ENCODE measurements around the gene URM1. TPM values are rescaled to one million over a fixed set of nuclear protein-coding genes. Genes with fewer than 3 reads are reported as not detected.

Gene URM1
- total RNA-seq, 6 experiments from 2014 or later = 63.8 to 75.5 (median 70.2) TPM

DNA sequence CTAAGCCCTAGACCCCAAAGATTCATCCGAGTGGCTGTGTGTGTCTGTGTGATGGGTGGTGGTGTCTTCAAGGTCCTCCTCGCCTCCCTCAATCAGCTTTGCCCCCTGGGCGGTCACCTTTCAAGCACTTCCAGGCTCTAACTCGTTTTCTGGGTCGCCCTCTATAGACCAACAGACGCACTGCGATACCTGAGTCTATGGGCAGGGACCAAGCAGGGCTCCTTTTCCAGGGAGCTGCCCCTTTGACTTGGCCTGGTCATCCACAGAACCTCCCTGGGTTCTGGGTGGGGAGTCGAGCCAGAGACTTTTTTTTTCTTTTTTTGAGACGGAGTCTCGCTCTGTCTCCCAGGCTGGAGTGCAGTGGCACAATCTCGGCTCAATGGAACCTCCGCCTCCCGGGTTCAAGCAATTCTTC lies 29.7 kb upstream of the URM1 start:
- Mint-ChIP-seq H3K27me3 (ENCODE audit: insufficient read depth) (no peaks in the 10 kb centered on the region; the same call in 1 of the 2 replicates), H3K4me3 (peak overlapping the region; percentile 89), H3K9me3 (no peaks in the 10 kb centered on the region), H3K27ac (peak overlapping the region; percentile 67), H3K4me1 (ENCODE audit: low read depth) (peaks cover 7% of the 10 kb centered on the region), H3K36me3 (ENCODE audit: low read depth) (no peaks in the 10 kb centered on the region)
- TF ChIP-seq, protein P1, sequence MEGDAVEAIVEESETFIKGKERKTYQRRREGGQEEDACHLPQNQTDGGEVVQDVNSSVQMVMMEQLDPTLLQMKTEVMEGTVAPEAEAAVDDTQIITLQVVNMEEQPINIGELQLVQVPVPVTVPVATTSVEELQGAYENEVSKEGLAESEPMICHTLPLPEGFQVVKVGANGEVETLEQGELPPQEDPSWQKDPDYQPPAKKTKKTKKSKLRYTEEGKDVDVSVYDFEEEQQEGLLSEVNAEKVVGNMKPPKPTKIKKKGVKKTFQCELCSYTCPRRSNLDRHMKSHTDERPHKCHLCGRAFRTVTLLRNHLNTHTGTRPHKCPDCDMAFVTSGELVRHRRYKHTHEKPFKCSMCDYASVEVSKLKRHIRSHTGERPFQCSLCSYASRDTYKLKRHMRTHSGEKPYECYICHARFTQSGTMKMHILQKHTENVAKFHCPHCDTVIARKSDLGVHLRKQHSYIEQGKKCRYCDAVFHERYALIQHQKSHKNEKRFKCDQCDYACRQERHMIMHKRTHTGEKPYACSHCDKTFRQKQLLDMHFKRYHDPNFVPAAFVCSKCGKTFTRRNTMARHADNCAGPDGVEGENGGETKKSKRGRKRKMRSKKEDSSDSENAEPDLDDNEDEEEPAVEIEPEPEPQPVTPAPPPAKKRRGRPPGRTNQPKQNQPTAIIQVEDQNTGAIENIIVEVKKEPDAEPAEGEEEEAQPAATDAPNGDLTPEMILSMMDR (IDR thresholded peaks at IDR 0.05) = peak; percentile 77
- DNase-seq = peak; percentile 60

DNA sequence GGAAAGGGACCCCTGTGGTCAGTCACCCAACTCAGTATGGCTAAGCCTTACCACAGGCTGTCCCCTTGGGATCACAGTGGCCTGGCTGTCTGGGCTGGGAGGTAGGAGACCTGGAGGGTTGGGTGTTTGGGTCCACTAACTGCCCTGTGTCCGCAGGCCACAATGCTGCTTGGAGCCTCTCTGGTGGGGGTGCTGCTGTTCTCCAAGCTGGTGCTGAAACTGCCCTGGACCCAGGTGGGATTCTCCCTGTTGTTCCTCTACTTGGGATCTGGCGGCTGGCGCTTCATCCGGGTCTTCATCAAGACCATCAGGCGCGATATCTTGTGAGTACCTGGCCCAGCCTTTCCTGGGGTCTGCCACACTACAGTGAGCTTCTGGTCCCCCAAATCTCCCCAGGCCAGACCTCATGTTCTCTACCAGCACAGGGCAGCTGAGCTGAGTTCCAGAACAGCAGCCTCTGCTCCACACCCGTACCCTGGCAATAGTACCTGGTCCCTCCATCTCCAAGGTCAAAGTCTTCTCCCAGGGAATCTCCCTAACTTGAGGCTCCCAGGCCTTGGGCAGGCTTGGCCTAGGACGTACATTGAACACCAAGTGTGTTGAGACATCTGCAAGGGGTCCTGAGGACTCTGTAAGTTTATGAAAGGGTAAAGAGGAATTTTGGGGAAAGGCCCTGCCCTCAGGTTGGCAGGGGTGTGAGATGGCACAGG lies 28.0 kb upstream of the URM1 start:
- no peak overlapping the region for H3K4me3 Mint-ChIP-seq
- H3K36me3 Mint-ChIP-seq (ENCODE audit: low read depth) = no peaks in the 10 kb centered on the region
- peaks cover 7% of the 10 kb centered on the region for H3K4me1 Mint-ChIP-seq (ENCODE audit: low read depth)
- H3K27ac Mint-ChIP-seq = no peak overlapping the region
- no peak for DNase-seq
- TF ChIP-seq, protein P1 (IDR thresholded peaks at IDR 0.05) = no peak
- no peaks in the 10 kb centered on the region; the same call in 1 of the 2 replicates for H3K27me3 Mint-ChIP-seq (ENCODE audit: insufficient read depth)
- no peaks in the 10 kb centered on the region for H3K9me3 Mint-ChIP-seq

DNA sequence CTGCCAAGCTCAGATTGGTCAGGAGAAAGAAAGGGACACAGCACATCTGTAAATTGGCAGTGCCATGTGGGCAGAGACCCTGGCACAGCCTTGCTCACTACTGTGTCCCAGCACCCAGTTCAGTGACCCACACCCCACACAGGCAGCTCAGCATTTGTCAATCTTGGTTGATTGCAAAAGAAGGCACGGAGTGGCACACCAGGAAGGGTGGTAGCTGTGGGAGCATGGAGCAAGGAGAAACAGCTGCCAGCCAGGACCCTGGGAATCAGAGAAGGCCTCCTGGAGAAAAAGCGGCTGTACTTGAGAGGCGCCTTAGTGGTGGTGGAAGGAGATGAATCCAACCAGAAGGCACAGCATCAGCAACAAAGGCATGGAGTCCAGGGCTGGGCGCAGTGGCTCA lies 27.3 kb upstream of the URM1 start:
- H3K27ac Mint-ChIP-seq = no peak overlapping the region
- H3K36me3 Mint-ChIP-seq (ENCODE audit: low read depth) = no peaks in the 10 kb centered on the region
- TF ChIP-seq, protein P1 (IDR thresholded peaks at IDR 0.05) = no peak
- no peaks in the 10 kb centered on the region for H3K9me3 Mint-ChIP-seq
- no peaks in the 10 kb centered on the region; the same call in 1 of the 2 replicates for H3K27me3 Mint-ChIP-seq (ENCODE audit: insufficient read depth)
- DNase-seq = no peak
- no peak overlapping the region for H3K4me3 Mint-ChIP-seq
- peaks cover 7% of the 10 kb centered on the region for H3K4me1 Mint-ChIP-seq (ENCODE audit: low read depth)

DNA sequence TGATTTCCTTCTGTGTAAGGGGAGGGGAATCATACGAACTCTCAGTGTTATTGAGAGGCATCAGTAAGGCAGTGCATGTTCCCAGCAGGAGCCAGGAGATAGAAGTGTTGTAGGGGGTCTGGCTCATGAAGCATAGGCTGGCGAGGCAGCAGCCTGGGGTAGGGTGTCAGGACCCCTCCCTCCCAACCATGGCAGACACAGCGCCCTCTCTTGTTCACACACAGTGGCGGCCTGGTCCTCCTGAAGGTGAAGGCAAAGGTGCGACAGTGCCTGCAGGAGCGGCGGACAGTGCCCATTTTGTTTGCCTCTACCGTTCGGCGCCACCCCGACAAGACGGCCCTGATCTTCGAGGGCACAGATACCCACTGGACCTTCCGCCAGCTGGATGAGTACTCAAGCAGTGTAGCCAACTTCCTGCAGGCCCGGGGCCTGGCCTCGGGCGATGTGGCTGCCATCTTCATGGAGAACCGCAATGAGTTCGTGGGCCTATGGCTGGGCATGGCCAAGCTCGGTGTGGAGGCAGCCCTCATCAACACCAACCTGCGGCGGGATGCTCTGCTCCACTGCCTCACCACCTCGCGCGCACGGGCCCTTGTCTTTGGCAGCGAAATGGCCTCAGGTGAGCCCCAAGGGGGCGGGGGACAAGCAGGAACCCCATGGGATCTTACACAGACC lies 26.1 kb upstream of the URM1 start:
- H3K4me3 Mint-ChIP-seq = no peak overlapping the region
- H3K4me1 Mint-ChIP-seq (ENCODE audit: low read depth) = peaks cover 7% of the 10 kb centered on the region
- TF ChIP-seq, protein P1 (IDR thresholded peaks at IDR 0.05) = no peak; the same call in 1 of the 2 replicates
- no peak for DNase-seq
- H3K27ac Mint-ChIP-seq = no peak overlapping the region
- no peaks in the 10 kb centered on the region for H3K9me3 Mint-ChIP-seq
- no peaks in the 10 kb centered on the region for H3K36me3 Mint-ChIP-seq (ENCODE audit: low read depth)
- no peaks in the 10 kb centered on the region; the same call in 1 of the 2 replicates for H3K27me3 Mint-ChIP-seq (ENCODE audit: insufficient read depth)

DNA sequence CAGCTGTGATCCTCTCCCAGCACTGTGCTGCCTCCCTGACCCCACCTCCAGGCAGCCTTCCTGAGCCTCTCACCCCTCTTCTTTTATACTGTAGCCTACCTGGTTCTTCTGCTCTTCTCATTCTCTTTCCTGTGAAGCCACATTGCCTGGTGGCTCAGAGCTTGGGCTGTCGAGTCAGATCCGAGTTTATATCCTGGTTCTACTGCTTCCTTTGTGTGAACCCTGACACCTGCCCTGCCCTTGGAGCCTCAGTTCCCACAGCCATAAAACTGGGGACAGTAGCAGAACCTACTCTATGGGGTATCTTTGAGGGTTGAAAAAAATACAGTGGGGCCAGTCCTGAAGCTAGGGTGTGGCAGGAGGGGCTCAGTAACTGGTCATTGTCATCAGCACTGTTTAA lies 22.0 kb upstream of the URM1 start:
- no peak for DNase-seq
- peaks cover 2% of the 10 kb centered on the region; the same call in 1 of the 2 replicates for H3K27me3 Mint-ChIP-seq (ENCODE audit: insufficient read depth)
- peaks cover 7% of the 10 kb centered on the region; the same call in 1 of the 2 replicates for H3K36me3 Mint-ChIP-seq (ENCODE audit: low read depth)
- H3K4me3 Mint-ChIP-seq = no peak overlapping the region
- TF ChIP-seq, protein P1 (IDR thresholded peaks at IDR 0.05) = no peak
- H3K4me1 Mint-ChIP-seq (ENCODE audit: low read depth) = no peaks in the 10 kb centered on the region
- H3K27ac Mint-ChIP-seq = no peak overlapping the region
- no peaks in the 10 kb centered on the region for H3K9me3 Mint-ChIP-seq

All from HFFc6 (cell line).